GM12873 (cell line): Measurements from ENCODE around the gene PDE4D.
A peak's percentile ranks its signal among the peaks of the same experiment; 100 is the strongest.

Experiments
- CTCF ChIP-seq: IDR thresholded peaks from 2 replicates; pipeline ENCODE4 v1.5.1; 2012; ENCODE audit warnings: low read depth, mild to moderate bottlenecking, moderate library complexity, low read length, control low read depth; ENCODE audit not compliant: insufficient read depth; ENCODE audit errors: missing control alignments

Gene PDE4D

GRCh38 chr5:59819806-59820205 is 73.7 kb downstream of the PDE4D start:
- no peak for TF ChIP-seq CTCF

- TF ChIP-seq CTCF, result no peak
Observed at GRCh38 chr5:59817536-59817935, 76.0 kb downstream of the PDE4D start.

- TF ChIP-seq CTCF, result no peak
Observed at GRCh38 chr5:59816654-59817300, 76.7 kb downstream of the PDE4D start.

GRCh38 chr5:59814537-59814872 is 79.0 kb downstream of the PDE4D start:
- no peak for TF ChIP-seq CTCF

GRCh38 chr5:59813761-59814536 is 79.6 kb downstream of the PDE4D start:
- peak; percentile 60 for TF ChIP-seq CTCF

GRCh38 chr5:59810041-59810440 is 83.5 kb downstream of the PDE4D start:
- TF ChIP-seq CTCF, result peak; percentile 89

GRCh38 chr5:59807806-59808205 is 85.7 kb downstream of the PDE4D start:
- no peak for TF ChIP-seq CTCF
